ENCODE data around the gene PABPN1L.

DNA sequence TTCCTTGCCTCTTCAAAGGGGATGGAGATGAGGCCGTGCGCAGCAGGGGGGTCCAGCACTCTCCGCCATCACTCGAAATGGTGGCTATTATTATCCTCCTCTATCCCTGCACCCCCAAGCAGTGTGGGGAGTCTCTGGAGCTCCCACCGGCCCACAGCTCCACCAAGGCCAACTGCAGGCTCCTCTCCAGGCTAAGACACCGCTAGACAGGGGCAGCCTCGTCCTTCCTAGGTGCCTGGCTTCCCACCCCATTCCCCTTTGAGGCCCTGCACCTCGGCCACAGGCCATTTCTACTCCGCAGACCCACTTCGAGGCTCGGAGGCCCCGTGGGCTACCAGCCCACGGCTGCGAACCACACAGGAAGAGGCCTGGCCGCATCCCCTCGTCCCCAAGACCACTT is 39.6 kb upstream of the PABPN1L start:
- no peak for TF ChIP-seq SRF (IDR thresholded peaks at IDR 0.05; ENCODE audit: low read depth, low read length)
- TF ChIP-seq RFX5 (IDR thresholded peaks at IDR 0.05; ENCODE audit: borderline replicate concordance, low read depth, low read length) = no peak
- TF ChIP-seq ASH2L (IDR thresholded peaks at IDR 0.05; ENCODE audit: low read length) = no peak
- no peak for TF ChIP-seq POLR2AphosphoS5 (IDR thresholded peaks at IDR 0.05; ENCODE audit: low read depth, low read length)
- no peak for TF ChIP-seq HDAC6 (IDR thresholded peaks at IDR 0.05; ENCODE audit: low read depth, low read length)
- TF ChIP-seq TAF1 (IDR thresholded peaks at IDR 0.05; ENCODE audit: low read depth, low read length) = no peak
- no peak for TF ChIP-seq RXRA (IDR thresholded peaks at IDR 0.05; ENCODE audit: insufficient read depth, low read depth, low read length)
- TF ChIP-seq JUN (IDR thresholded peaks at IDR 0.05; ENCODE audit: low read depth, low read length) = no peak

Data from H1 (cell line).